Uterus (tissue), 2 donors: ENCODE results near the gene BRPF3.

ENCODE experiments used
- CTCF ChIP-seq, 4 experiments: fragments of 200-600 bp in 2 of 4; fragments of 450-650 bp in 2 of 4; sonication (generic) in 2 of 4; IDR thresholded peaks; one replicate each; pipeline ENCODE4 v1.5.1; 2016 to 2019; ENCODE audit warnings: antibody characterized with exemption in 4 of 4, mild to moderate bottlenecking in 2 of 4, moderate library complexity in 1 of 4
- POLR2A ChIP-seq, 2 donors: fragments of 450-650 bp; IDR thresholded peaks; one replicate each; pipeline ENCODE4 v1.6.1; 2016; ENCODE audit warnings: antibody characterized with exemption in 2 of 2, mild to moderate bottlenecking in 1 of 2, moderate library complexity in 1 of 2

GRCh38 chr6:36160147-36160760, 36.3 kb upstream of the BRPF3 start:
- TF ChIP-seq CTCF (IDR thresholded peaks at IDR 0.05) (no peak), POLR2A (IDR thresholded peaks at IDR 0.05) (no peak)
